Kidney (tissue), 14 donors: ENCODE results near the gene C4B. TPM values are rescaled to one million over a fixed set of nuclear protein-coding genes. Genes with fewer than 3 reads are reported as not detected.
"Not testable (repeated sequence)": the region's sequence is repeated elsewhere in the genome, so short reads cannot be mapped to it uniquely, and the experiment has no call there.

ENCODE experiments used
- DNase-seq, 5 donors: peaks; one replicate each; pipeline ENCODE4 v3.0.0-alpha.2; 2013 to 2020
- FAIRE-seq: peaks from 2 replicates; lab custom pipeline; 2012; peaks lifted over from hg19 to GRCh38; lab: Jason Lieb, UNC
- H3K27ac ChIP-seq, 2 donors: one replicate each; pipeline ENCODE4 v1.7.0; 2013; ENCODE audit warnings: low read depth in 2 of 2, low read length in 2 of 2, inconsistent platforms in 1 of 2
- H3K27me3 ChIP-seq: one replicate; pipeline ENCODE4 v1.7.1; 2013; ENCODE audit warnings: low read length, inconsistent platforms; ENCODE audit not compliant: control insufficient read depth, insufficient read depth
- H3K36me3 ChIP-seq, 3 donors: one replicate each; pipeline versions ENCODE4 v1.7.0 to v1.7.1; 2013; ENCODE audit warnings: low read length in 3 of 3, control low read depth in 1 of 3, inconsistent platforms in 1 of 3; ENCODE audit not compliant: insufficient read depth in 3 of 3, control insufficient read depth in 2 of 3
- H3K4me1 ChIP-seq, 3 donors: one replicate each; pipeline versions ENCODE4 v1.7.0 to v1.7.1; 2013; ENCODE audit warnings: low read length in 3 of 3, inconsistent platforms in 1 of 3, low read depth in 1 of 3; ENCODE audit not compliant: control insufficient read depth in 2 of 3, insufficient read depth in 2 of 3
- H3K4me3 ChIP-seq, 3 donors: one replicate each; pipeline versions ENCODE4 v1.7.0 to v1.8.1; 2013; ENCODE audit warnings: low read length in 3 of 3, control low read depth in 1 of 3, inconsistent platforms in 1 of 3
- H3K9ac ChIP-seq, 3 donors: one replicate each; pipeline versions ENCODE4 v1.7.0 to v1.7.1; 2013; ENCODE audit warnings: low read length in 3 of 3, control low read depth in 1 of 3, inconsistent platforms in 1 of 3
- H3K9me3 ChIP-seq, 3 donors: one replicate each; pipeline versions ENCODE4 v1.7.0 to v1.7.1; 2013; ENCODE audit warnings: low read length in 3 of 3, control low read depth in 1 of 3, inconsistent platforms in 1 of 3; ENCODE audit not compliant: control insufficient read depth in 2 of 3, insufficient read depth in 1 of 3
- CTCF ChIP-seq: IDR thresholded peaks from 3 replicates; pipeline ENCODE4 v1.5.1; 2012; ENCODE audit warnings: mild to moderate bottlenecking, moderate library complexity, borderline replicate concordance; ENCODE audit not compliant: insufficient read depth; ENCODE audit errors: extremely low read depth
- intact Hi-C: fragments of 100-400 bp; cut with DNase I; formaldehyde crosslinking; loops from one replicate; pipeline ENCODE4 v1.11.1; 2022
- polyA plus RNA-seq: library from polyadenylated mRNA; stranded (reverse); fragments of 350-450 nt; fragmentation: Illumina TruSeq; extraction: RNeasy Lipid Tissue Mini Kit (QIAGEN cat#74804); gene quantifications from one replicate; pipeline ENCODE4 v1.2.3, GENCODE V29; 2014; ENCODE audit warnings: low read depth, low replicate concordance; ENCODE audit not compliant: insufficient read depth
- total RNA-seq: library from RNA; stranded (reverse); fragmentation: NEBNext Ultra II Directional; extraction: Animal tissue kit (Norgen Biotek cat#: 25700); gene quantifications from one replicate; pipeline ENCODE4 v1.2.1, GENCODE V29; 2021
- donor health status: control.
- donor health status: control.
- donor health status: control.
- donor health status: control.
- donor health status: control.
- donor health status: DM: yes; HTN: yes; CAD: no.
- donor health status: Normal renal cell carcinoma (clear cell type).

C4B gene
- total and polyA plus RNA-seq, 2 donors from 2014 or later, result 578 to 596 TPM

GRCh38 chr6:32050562-32050961, 36.0 kb downstream of the C4B start:
- no peaks in the 10 kb centered on the region for H3K9me3 ChIP-seq
- no peaks in the 10 kb centered on the region for H3K27me3 ChIP-seq
- peak in 2 of 5 donors; percentile 30 to 62 for DNase-seq
- TF ChIP-seq CTCF, result no peak
- peaks cover 0 to 3% (median 0%) of the 10 kb centered on the region in 3 donors for H3K4me1 ChIP-seq
- no peak overlapping the region for H3K4me3 ChIP-seq
- no peak overlapping the region for H3K9ac ChIP-seq
- intact Hi-C loops, result no loop called here
- H3K36me3 ChIP-seq, result no peaks in the 10 kb centered on the region
- H3K27ac ChIP-seq, result no peak overlapping the region
- no peak for FAIRE-seq

DNA sequence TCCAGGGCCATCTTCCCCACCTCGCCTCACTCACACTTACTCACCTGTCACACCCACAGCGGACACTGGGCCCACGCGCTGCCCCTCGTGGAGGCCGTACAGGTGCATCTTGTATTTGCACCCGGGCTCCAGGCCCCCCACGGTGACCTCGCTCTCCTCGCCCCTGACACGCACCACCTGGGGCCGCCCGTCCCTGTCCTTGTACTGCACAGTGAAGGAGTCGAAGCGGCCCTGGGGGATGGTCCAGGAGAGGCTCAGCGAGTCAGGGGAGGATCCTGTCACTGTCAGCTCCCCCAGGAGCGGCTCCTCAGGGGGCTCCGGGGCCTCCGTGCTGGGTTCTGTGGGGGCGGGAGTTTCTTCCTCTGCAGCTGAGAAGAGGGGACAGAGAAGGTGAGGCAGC, 38.0 kb downstream of the C4B start:
- FAIRE-seq, H3K9me3 ChIP-seq, H3K9ac ChIP-seq, H3K27me3 ChIP-seq, intact Hi-C loops, H3K27ac ChIP-seq, H3K36me3 ChIP-seq, H3K4me3 ChIP-seq, H3K4me1 ChIP-seq: not testable (repeated sequence)
- peak in 1 of 5 donors; percentile 33 for DNase-seq

DNA sequence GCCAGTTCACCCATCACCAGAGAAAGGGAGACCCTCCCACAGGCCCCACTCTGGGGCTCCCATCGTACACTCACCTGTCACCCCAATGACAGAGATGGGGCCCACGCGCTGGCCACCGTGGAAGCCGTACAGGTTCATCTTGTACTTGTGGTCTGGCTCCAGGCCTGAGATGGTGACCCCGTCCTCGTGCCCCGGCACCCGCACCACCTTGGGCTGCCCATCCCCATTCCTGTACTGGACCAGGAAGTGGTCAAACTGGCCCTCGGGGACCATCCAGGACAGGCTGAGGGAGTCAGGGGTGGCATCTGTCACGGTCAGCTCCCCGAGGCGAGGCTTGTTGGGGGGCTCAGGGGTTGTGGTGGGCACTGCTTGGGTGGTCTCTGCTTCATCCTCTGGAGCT, 38.7 kb downstream of the C4B start:
- H3K9me3 ChIP-seq, H3K27ac ChIP-seq, H3K27me3 ChIP-seq, FAIRE-seq, intact Hi-C loops, H3K36me3 ChIP-seq, H3K4me1 ChIP-seq, H3K4me3 ChIP-seq, H3K9ac ChIP-seq, DNase-seq: not testable (repeated sequence)

DNA sequence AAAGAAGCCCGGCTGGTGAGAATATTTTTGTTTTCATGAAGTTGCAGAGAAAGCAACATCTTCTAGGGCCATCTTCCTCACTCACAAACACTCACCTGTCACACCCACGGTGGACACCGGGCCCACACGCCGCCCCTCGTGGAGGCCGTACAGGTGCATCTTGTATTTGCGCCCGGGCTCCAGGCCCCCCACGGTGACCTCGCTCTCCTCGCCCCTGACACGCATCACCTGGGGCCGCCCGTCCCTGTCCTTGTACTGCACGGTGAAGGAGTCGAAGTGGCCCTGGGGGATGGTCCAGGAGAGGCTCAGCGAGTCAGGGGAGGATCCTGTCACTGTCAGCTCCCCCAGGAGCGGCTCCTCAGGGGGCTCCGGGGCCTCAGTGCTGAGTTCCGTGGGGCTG, 41.2 kb downstream of the C4B start:
- H3K9ac ChIP-seq, H3K36me3 ChIP-seq, intact Hi-C loops, H3K27me3 ChIP-seq, H3K4me3 ChIP-seq, DNase-seq, H3K27ac ChIP-seq, FAIRE-seq, H3K9me3 ChIP-seq, H3K4me1 ChIP-seq: not testable (repeated sequence)

DNA sequence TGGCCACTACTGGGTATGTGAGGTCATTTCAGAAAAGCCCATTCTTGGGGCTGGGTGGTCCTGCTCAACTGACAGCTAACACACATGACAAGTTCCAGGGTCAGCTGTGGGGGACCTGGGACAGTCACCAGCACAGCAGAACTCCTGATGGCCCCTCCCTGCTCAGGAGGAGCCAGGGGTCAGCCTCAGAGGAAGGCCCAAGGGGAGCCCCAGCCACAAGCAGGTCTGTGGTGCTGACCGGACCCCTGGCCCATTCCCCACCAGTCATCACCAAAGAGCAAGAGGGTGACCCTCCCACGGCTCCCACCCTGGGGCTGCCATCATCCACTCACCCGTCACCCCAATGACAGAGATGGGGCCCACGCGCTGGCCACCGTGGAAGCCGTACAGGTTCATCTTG, 41.7 kb downstream of the C4B start:
- H3K4me1 ChIP-seq, result peaks cover 0 to 3% (median 0%) of the 10 kb centered on the region in 3 donors
- H3K27me3 ChIP-seq, result no peaks in the 10 kb centered on the region
- intact Hi-C loops, result no loop called here
- H3K9ac ChIP-seq, result no peak overlapping the region
- no peak for FAIRE-seq
- no peaks in the 10 kb centered on the region for H3K36me3 ChIP-seq
- no peak for TF ChIP-seq CTCF
- no peak overlapping the region for H3K4me3 ChIP-seq
- DNase-seq, result peak in 1 of 5 donors; percentile 45
- H3K9me3 ChIP-seq, result no peaks in the 10 kb centered on the region
- H3K27ac ChIP-seq, result no peak overlapping the region
